GM23248 (cell line): ENCODE measurements around the gene UNC93B1.

Source experiments
- EZH2 ChIP-seq: fragments of 200-600 bp; sonication (generic); IDR thresholded peaks from 2 replicates; pipeline ENCODE4 v1.6.1; 2018; ENCODE audit warnings: antibody characterized with exemption, mild to moderate bottlenecking; ENCODE audit not compliant: insufficient read depth, poor library complexity, severe bottlenecking
- EZH2phosphoT487 ChIP-seq: fragments of 200-600 bp; sonication (generic); IDR thresholded peaks from 2 replicates; pipeline ENCODE4 v1.6.1; 2018; ENCODE audit warnings: antibody characterized with exemption, moderate library complexity, mild to moderate bottlenecking, low read depth; ENCODE audit not compliant: insufficient read depth

DNA sequence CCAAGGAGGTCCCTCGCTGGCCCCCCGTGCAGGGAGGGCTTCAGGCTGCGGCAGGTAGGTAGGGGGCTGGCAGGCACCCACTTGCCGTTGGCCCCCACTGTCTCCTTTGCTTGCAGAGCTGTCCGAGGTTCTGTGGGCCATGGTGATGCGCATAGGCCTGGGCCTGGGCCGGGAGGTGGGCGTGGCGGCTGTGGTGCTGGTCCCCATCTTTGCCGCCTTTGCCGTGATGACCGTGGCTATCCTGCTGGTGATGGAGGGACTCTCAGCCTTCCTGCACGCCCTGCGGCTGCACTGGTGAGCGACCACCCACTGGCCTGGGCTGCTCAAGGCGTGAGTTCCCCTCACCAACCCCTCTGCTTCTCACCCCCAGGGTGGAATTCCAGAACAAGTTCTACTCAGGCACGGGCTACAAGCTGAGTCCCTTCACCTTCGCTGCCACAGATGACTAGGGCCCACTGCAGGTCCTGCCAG lies 46.5 kb upstream of the UNC93B1 start:
- TF ChIP-seq EZH2 (no peak), EZH2phosphoT487 (no peak)
